GM12891 (cell line): Measurements from ENCODE around the gene ZMIZ1.

Experiments used
- POLR2A ChIP-seq: IDR thresholded peaks from 2 replicates; pipeline ENCODE4 v1.6.1; 2011; ENCODE audit warnings: low read depth, low read length, control low read depth
- SPI1 ChIP-seq: IDR thresholded peaks from 2 replicates; pipeline ENCODE4 v1.6.1; 2011; ENCODE audit warnings: low read depth, low read length, control low read depth

DNA sequence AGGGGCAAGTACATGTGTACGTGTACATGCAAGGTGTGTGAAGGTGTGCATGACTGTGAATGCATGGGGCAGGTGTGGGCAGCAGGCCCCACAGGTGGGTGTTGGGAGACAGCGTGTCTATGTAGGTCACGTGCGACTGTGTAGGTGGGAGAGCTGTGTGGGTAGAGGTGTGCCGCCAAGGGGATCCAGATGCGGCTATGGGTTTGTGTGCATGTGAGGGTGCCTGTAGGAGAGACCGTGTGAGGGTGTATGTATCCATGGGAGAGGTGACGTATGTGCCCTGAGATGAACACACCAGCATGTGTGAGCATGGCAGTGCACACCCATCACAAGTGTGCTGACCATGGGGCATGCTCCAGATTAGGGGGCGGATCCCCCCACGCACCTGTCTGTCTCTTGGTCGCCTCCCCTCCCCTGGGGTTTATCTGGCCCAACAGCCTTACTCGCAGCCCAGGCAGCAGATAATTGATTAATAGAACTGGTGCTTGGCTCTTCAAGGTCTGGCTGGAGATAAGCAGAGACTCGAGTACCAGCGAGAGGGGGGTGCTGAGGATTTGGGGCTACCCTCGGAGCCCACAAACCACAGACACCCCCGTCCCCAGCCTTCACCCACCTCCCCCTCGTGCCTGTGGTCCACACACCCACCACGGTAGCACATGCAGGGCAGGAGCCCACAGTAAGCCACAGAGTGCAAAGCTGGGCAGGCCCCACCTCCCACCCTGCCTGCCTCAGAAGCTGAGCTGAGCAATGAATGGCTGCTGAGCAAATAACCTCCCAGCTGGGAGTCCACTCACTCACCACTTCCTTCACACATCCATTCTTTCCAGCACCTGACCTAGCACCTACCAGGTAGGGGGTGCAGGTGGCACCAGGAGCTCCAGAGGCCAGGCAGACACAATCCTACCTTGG, 41.4 kb upstream of the ZMIZ1 start:
- TF ChIP-seq POLR2A: no peak
- TF ChIP-seq SPI1: no peak
